GM18870 (cell line): ENCODE results near the gene DBX2.
"Not testable (repeated sequence)": the region's sequence is repeated elsewhere in the genome, so short reads cannot be mapped to it uniquely, and the experiment has no call there.

Experiments used
- ATAC-seq: cut with Tn5 transposase; IDR thresholded peaks from one replicate; pipeline ENCODE4 v1.9.1; 2021; ENCODE audit warnings: moderate library complexity; ENCODE audit not compliant: unreplicated experiment

DBX2 gene

DNA sequence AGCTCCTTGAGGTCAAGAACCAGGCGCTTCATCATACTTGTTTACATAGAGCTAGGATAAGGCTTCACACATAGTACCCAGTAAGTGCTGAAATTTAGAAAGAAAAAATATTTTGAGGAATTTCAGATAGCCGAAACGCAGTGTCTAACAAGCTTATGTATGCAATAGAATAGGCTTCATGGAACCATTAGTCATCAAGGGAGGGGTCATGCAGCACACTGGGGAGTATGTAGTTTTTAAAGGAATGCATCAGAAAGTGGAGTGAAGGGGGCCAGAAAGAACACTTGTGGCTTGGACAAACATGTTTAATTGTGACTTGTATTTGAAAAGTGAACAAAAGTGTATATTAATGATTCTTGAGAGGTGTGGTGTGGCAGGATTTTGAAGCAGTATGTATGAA is 38.1 kb downstream of the DBX2 start:
- no peak for ATAC-seq

DNA sequence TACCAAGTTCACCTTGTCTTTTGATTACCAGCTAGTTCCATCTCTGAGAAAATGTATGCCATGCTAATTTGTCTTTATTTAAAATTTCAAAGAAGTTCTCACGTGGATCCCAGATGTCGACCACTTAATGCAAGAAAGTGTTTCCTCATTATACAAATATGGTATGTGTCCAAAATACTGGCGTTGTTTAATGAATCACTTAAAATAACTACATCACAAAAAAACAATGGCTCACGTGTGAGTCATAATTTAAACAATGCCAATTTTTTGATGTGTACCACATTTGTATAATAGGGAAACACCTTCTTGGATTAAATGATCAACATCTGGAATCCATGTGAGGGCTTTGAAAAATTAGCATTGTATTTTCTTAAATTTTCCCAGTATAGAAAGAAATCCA is 40.8 kb downstream of the DBX2 start:
- no peak for ATAC-seq

DNA sequence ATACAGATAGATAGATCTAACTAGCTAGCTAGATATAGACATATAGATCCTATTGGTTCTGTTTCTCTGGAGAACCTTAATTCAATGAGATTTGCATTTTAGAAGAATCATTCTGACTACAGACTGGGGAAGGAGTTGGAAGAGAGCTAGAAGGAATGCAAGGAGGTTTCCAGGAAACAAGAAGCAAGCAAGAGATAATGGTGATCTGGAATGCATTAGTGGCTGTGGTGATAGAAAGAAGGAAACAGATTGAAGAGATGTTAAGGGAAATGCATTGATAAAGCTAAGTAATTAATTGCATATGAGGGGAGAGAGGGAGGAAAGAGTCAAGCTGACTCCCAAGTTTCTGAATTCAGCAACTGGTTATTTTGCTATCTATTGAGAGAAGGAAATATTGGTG is 42.7 kb downstream of the DBX2 start:
- no peak for ATAC-seq

DNA sequence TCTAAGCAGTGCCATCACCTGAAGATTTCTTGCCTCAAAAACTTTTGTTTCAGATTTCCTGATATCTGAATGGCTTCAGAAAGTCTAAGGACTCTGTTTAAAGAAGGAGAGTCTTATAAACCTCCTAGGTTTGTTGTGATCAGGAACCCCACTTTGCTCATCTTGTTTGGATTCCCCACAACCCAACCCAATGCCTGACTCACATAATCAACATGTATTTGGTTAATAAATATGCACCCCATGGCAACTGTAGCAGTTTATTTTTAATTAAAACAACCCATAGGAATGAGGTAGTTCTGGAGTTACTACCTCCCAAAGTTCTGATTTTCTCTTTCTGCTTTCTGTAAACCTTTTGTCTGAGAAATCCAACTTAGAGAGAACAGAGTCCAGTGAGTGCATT is 51.5 kb downstream of the DBX2 start:
- ATAC-seq: no peak

DNA sequence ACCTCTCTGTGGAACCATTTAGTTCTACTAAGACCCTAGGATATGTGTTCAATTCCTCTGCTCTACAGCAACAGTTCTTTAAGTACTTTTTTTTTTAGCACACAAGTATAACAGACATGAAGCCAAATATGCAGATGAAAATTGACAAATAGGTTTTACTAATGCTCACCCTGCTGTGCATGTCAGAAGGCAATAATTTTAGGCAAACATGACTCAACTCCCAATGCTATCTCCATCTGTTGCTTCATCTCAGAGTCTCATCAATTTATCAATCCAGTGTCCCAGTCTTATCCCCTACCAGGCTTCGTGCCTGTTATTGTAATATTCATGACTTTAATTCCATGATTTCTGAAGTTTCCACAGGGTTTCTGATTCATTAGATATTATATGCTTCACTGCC is 57.7 kb downstream of the DBX2 start:
- no peak for ATAC-seq

DNA sequence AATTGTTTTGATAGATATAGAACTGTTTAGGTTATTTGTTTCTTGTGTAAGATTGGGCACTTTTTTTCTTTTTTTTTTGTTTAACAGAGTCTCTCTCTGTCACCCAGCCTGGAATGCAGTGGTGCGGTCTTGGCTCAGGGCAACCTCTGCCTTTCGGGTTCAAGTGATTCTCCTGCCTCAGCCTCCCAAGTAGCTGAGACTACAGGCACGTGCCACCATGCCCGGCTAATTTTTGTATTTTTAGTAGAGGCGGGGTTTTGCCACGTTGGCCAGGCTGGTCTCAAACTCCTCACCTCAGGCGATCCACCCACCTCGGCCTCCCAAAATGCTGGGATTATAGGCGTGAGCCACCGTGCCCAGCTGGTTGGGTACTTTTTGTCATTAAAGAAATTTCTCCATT is 66.0 kb downstream of the DBX2 start:
- ATAC-seq: not testable (repeated sequence)

DNA sequence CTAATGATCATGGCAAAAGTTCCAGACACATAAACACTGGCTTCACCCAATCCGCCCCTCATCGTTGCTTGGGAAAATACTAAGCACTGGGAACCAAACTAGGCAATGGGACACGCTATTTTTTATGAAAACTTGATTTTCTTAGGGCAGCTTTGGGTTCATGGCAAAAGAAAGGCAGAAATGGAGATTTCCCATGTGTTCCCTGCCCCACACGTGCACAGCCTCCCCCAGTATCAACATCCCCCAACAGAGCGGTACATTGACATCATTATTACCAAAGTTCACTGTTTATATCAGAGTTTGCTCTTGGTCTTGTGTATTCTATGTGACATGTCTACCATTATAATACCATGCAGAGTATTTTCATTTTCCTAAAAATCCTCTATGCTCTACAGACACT is 71.0 kb downstream of the DBX2 start:
- no peak for ATAC-seq

DNA sequence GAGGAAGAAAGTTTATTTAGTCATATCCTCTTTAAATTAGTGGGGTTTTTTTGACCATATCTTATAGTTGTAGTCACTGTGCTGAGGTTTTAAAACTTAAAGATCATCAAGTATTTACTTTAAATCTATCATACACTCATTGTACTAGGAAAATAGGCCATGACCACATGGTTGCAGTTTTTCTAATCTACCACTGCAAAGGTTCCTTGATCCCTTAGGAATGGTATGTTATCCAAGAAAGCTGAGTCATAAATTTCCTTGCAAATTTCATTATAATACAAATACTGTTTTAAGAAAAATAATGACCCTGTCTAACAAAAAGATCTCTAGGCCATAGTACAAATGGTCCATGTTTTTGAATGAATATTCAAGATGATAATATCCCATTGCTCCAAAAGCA is 74.7 kb downstream of the DBX2 start:
- no peak for ATAC-seq

DNA sequence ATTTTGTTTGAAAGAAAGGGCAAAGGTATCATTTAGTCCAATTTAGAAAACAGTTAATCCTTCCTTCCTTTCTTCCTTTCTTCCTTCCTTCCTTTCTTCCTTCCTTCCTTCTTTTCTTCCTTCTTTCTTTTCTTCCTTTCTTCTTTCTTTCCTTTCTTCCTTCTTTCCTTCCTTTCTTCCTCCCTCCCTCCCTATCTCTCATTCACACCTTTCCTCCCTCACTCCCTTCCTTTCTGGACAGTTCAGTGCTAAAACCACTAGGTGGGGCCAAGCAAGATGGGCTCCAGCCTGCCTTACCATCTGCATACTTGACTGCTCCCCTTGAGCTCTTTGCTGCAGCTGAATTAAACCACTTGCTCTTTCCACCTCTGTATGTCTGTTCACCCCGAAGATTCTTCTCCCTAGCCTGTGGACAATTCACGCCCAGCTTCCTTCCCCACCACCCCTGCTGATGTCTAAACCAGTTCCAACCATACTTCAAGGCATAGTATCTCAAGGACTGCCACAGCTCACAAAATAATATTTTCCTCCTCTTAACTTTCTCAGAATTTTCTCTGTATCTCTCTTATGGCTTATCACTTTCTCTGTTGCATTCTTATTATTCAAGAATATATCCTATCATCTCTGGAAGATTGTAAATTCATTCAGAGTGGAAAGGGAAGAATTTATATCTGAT is 78.0 kb downstream of the DBX2 start:
- ATAC-seq: no peak

DNA sequence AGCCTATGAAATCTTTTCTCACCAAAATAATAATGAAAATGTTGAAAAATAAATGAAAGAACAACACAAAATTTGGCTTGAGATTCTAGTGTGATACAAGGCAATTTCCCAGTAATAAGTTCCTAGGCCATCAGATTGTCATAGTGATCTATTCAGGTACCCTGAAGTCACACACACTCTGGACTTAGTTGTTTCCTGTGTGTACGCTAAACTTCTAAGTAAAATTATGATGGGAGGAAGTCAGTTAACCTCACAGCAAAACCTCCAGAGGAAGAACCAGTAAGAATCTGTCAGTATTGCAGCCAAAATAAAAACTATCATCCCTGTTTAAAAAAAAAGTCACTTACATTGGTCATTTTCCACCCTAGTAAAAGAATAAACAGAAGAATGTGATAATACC is 81.9 kb downstream of the DBX2 start:
- ATAC-seq: no peak
